ENCODE measurements around the gene SEZ6.

- TF ChIP-seq ZSCAN30 (tag by site-specific recombination; IDR thresholded peaks at IDR 0.05) (no peak), CTCF (tag by site-specific recombination; IDR thresholded peaks at IDR 0.05) (no peak)
Observed at GRCh38 chr17:29008591-29008990, 2.8 kb upstream of the SEZ6 start.
